Panc1 (cell line): ENCODE measurements around the gene RIN2. TPM values are rescaled to one million over a fixed set of nuclear protein-coding genes. Genes with fewer than 3 reads are reported as not detected.
A peak's percentile ranks its signal among the peaks of the same experiment; 100 is the strongest.

Experiments
- ATAC-seq: fragments of 200-7000 bp; cut with Tn5 transposase; 2 replicates; pipeline ENCODE4 v1.9.1; 2020; ENCODE audit warnings: mild to moderate bottlenecking, moderate library complexity
- BruUV-seq: library from RNA; stranded (reverse); fragments of 400-500 nt; replicated peaks from 2 replicates; lab custom pipeline; 2021; lab: Mats Ljungman, UMichigan
- CTCF ChIA-PET: fragments of 300-600 bp; sonication (Branson Sonifier 250); formaldehyde crosslinking; loops from one replicate; lab custom pipeline; 2022; ENCODE audit warnings: antibody characterized with exemption; lab: Charles Lee
- POLR2A ChIA-PET: fragments of 300-600 bp; sonication (Branson Sonifier 250); formaldehyde crosslinking; loops from one replicate; lab custom pipeline; 2022; ENCODE audit warnings: antibody characterized with exemption; lab: Charles Lee
- DNase-seq: peaks from one replicate; pipeline ENCODE4 v3.0.0-alpha.2; 2010; ENCODE audit warnings: low read depth, low spot score
- H3K27ac ChIP-seq: 2 replicates; pipeline ENCODE4 v1.5.1; 2011; ENCODE audit warnings: mild to moderate bottlenecking, low read length, inconsistent platforms
- H3K27me3 ChIP-seq: fragments of 200-500 bp; sonication (Bioruptor generic); 2 replicates; pipeline ENCODE4 v1.6.0; 2014; ENCODE audit warnings: low read length, inconsistent platforms; ENCODE audit not compliant: control insufficient read depth, insufficient read depth
- H3K36me3 ChIP-seq: fragments of 200-500 bp; sonication (Bioruptor generic); 2 replicates; pipeline ENCODE4 v1.5.1; 2014; ENCODE audit warnings: inconsistent platforms, mild to moderate bottlenecking, low read length, moderate library complexity; ENCODE audit not compliant: control insufficient read depth, insufficient read depth
- H3K4me1 ChIP-seq: 2 replicates; pipeline ENCODE4 v1.5.1; 2011; ENCODE audit warnings: inconsistent platforms, mild to moderate bottlenecking, low read length, moderate library complexity; ENCODE audit not compliant: control insufficient read depth, insufficient read depth
- H3K4me3 ChIP-seq, 2 experiments: 2 replicates each; pipeline ENCODE4 v1.5.1; 2011 to 2012; ENCODE audit warnings: low read depth in 2 of 2, low read length in 2 of 2, mild to moderate bottlenecking in 2 of 2, inconsistent platforms in 1 of 2, moderate library complexity in 1 of 2
- H3K9me3 ChIP-seq: fragments of 200-500 bp; sonication (Bioruptor generic); 2 replicates; pipeline ENCODE4 v1.5.1; 2014; ENCODE audit warnings: low read depth, mild to moderate bottlenecking, inconsistent platforms, low read length, moderate library complexity; ENCODE audit not compliant: control insufficient read depth, insufficient read depth
- POLR2AphosphoS5 ChIP-seq: IDR thresholded peaks from 2 replicates; pipeline ENCODE4 v1.6.1; 2012; ENCODE audit warnings: mild to moderate bottlenecking, low read depth, low read length, moderate library complexity
- SIN3A ChIP-seq: IDR thresholded peaks from 2 replicates; pipeline ENCODE4 v1.6.1; 2012; ENCODE audit warnings: low read depth, mild to moderate bottlenecking, low read length, moderate library complexity, borderline replicate concordance; ENCODE audit not compliant: insufficient read depth
- TCF7L2 ChIP-seq: IDR thresholded peaks from 2 replicates; pipeline ENCODE4 v1.6.1; 2011; ENCODE audit warnings: mild to moderate bottlenecking, low read depth, low read length, inconsistent platforms
- in situ Hi-C: cut with HindIII; loops from 2 replicates; pipeline ENCODE4 v1.10.0; 2016; ENCODE audit warnings: low sequenced_read_pairs, low pct_unique_long_range_greater_than_20kb
- intact Hi-C: fragments of 100-400 bp; cut with micrococcal nuclease; formaldehyde crosslinking; loops from one replicate; pipeline ENCODE4 v1.10.0; 2022; ENCODE audit not compliant: unreplicated experiment
- total RNA-seq: library from RNA; stranded (reverse); gene quantifications from one replicate; pipeline ENCODE4 v1.2.1, GENCODE V29; 2021; ENCODE audit not compliant: unreplicated experiment
- TF ChIP-seq, protein P1 (sequence below), 2 experiments: IDR thresholded peaks; 2 replicates each; pipeline ENCODE4 v1.6.1; 2011 to 2012; ENCODE audit warnings: low read depth in 2 of 2, control low read depth in 1 of 2, low read length in 1 of 2, mild to moderate bottlenecking in 1 of 2, moderate library complexity in 1 of 2; ENCODE audit not compliant: insufficient read depth in 1 of 2
- TF ChIP-seq, protein P2 (sequence below): fragments of 450-650 bp; IDR thresholded peaks from 2 replicates; pipeline ENCODE4 v1.5.1; 2017; ENCODE audit warnings: mild to moderate bottlenecking

Gene RIN2
- total RNA-seq, 1 experiment from 2014 or later, result 25.0 TPM

DNA sequence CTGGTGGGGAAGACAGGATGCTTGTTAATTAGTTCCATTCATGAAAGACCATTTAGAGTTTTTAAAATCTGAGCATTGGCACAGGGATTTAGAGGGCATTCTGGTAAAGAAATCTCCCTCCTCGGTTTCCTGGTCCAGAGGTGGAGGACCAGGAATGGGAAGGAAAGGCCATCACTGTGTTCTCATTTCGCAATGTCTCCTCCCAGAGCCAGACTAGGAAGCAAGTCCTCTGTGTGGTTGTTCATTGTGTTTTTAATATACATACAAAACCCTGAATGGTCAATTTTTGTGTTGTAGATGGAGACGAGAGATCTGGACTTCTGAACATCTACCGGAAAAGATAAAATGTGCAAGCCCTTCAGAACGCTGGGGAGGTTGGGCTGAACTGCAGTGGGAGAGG is 41.3 kb downstream of the RIN2 start:
- in situ Hi-C loops, result no loop called here
- POLR2A ChIA-PET, result no interaction called here

DNA sequence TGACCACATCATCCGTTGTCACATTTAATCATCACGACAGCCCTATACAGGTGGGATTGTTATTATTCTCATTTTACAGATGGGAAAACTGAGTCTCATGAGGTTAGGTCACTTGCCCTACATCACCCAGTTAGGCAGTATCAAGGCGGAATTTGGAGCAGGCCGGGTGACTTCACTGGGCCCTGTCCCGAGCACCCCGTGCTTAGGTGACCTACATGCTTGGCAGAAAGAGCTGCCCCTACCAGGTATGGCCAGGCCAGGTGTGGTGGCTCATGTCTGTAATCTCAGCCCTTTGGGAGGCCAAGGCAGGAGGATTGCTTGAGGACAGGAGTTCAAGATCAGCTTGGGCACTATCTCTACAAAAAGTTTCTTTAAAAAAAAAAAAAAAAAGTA is 44.0 kb downstream of the RIN2 start:
- ChIA-PET CTCF (no interaction called here), POLR2A (no interaction called here)
- H3K27me3 ChIP-seq, result no peaks in the 10 kb centered on the region
- no peak for TF ChIP-seq SIN3A
- H3K36me3 ChIP-seq, result no peaks in the 10 kb centered on the region
- DNase-seq (no peak), ATAC-seq (no peak)
- H3K4me1 ChIP-seq, result peaks cover 4% of the 10 kb centered on the region
- no peaks in the 10 kb centered on the region for H3K9me3 ChIP-seq
- BruUV-seq, result no TSS peak
- H3K27ac ChIP-seq, result 0 out of 2 replicates have a peak overlapping the region, but pooled peaks have one; percentile 6
- in situ Hi-C loops, result no loop called here
- H3K4me3 ChIP-seq, result no peak overlapping the region
- intact Hi-C loops, result loop anchor here (5.0 kb wide), 1 partner anchor 110 kb away; no protein-coding TSS in a partner anchor

More for the DNA sequence above, 41.3 kb downstream of the RIN2 start:
- Histone ChIP-seq H3K27ac (no peak overlapping the region; the same call in 1 of the 2 replicates), H3K36me3 (no peaks in the 10 kb centered on the region), H3K4me3 (no peak overlapping the region), H3K27me3 (no peaks in the 10 kb centered on the region), H3K4me1 (peaks cover 7% of the 10 kb centered on the region; the same call in 1 of the 2 replicates), H3K9me3 (no peaks in the 10 kb centered on the region)
- BruUV-seq, result no TSS peak
- CTCF ChIA-PET, result no interaction called here
- DNase-seq (no peak), ATAC-seq (no peak)
- TF ChIP-seq, protein P1, sequence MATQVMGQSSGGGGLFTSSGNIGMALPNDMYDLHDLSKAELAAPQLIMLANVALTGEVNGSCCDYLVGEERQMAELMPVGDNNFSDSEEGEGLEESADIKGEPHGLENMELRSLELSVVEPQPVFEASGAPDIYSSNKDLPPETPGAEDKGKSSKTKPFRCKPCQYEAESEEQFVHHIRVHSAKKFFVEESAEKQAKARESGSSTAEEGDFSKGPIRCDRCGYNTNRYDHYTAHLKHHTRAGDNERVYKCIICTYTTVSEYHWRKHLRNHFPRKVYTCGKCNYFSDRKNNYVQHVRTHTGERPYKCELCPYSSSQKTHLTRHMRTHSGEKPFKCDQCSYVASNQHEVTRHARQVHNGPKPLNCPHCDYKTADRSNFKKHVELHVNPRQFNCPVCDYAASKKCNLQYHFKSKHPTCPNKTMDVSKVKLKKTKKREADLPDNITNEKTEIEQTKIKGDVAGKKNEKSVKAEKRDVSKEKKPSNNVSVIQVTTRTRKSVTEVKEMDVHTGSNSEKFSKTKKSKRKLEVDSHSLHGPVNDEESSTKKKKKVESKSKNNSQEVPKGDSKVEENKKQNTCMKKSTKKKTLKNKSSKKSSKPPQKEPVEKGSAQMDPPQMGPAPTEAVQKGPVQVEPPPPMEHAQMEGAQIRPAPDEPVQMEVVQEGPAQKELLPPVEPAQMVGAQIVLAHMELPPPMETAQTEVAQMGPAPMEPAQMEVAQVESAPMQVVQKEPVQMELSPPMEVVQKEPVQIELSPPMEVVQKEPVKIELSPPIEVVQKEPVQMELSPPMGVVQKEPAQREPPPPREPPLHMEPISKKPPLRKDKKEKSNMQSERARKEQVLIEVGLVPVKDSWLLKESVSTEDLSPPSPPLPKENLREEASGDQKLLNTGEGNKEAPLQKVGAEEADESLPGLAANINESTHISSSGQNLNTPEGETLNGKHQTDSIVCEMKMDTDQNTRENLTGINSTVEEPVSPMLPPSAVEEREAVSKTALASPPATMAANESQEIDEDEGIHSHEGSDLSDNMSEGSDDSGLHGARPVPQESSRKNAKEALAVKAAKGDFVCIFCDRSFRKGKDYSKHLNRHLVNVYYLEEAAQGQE (IDR thresholded peaks at IDR 0.05; ENCODE audit: insufficient read depth in 1 of 2, low read depth in 2 of 2, low read length in 1 of 2), result no peak
- no peak for TF ChIP-seq TCF7L2
- TF ChIP-seq SIN3A, result no peak
- no peak for TF ChIP-seq POLR2AphosphoS5
- TF ChIP-seq, protein P2, sequence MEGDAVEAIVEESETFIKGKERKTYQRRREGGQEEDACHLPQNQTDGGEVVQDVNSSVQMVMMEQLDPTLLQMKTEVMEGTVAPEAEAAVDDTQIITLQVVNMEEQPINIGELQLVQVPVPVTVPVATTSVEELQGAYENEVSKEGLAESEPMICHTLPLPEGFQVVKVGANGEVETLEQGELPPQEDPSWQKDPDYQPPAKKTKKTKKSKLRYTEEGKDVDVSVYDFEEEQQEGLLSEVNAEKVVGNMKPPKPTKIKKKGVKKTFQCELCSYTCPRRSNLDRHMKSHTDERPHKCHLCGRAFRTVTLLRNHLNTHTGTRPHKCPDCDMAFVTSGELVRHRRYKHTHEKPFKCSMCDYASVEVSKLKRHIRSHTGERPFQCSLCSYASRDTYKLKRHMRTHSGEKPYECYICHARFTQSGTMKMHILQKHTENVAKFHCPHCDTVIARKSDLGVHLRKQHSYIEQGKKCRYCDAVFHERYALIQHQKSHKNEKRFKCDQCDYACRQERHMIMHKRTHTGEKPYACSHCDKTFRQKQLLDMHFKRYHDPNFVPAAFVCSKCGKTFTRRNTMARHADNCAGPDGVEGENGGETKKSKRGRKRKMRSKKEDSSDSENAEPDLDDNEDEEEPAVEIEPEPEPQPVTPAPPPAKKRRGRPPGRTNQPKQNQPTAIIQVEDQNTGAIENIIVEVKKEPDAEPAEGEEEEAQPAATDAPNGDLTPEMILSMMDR, result no peak
- intact Hi-C loops, result no loop called here

DNA sequence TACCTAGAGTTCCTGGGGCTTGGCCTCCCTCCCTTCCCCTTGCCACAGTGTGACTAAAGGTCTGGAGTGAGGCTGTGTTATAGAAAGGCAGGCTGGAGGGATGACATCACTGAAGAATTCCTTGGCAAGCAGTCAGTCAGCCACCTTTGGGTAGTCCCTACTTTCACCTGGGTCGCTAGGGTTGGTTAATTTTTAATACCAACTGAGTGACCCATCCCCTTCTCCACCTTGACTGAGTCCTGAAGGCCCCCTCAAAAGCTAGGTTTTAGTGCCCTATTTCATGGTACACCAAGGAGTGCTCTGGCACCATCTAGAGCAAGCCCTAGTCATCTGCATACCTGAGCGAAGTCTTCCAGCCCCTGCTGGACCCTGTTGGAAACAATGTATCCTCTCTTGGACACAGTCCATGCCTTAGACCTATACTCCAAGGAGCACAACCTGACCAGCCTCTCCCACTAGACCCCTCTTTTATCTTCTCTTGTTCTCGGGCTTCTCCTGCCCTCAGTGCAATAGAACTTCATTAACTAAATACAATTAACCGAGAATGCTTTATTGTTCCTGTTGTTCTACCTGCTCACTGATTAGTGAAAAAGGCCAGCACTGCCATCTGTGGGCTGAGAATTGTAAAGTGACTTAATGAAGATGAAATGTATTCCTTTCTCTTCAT is 44.6 kb downstream of the RIN2 start:
- Histone ChIP-seq H3K27ac (0 out of 2 replicates have a peak overlapping the region, but pooled peaks have one; percentile 6), H3K9me3 (no peaks in the 10 kb centered on the region), H3K4me3 (no peak overlapping the region), H3K27me3 (no peaks in the 10 kb centered on the region), H3K4me1 (peaks cover 9% of the 10 kb centered on the region), H3K36me3 (no peaks in the 10 kb centered on the region)
- in situ Hi-C loops, result no loop called here
- BruUV-seq, result no TSS peak
- no peak for DNase-seq
- CTCF ChIA-PET, result no interaction called here
- TF ChIP-seq, protein P1 (IDR thresholded peaks at IDR 0.05; ENCODE audit: insufficient read depth in 1 of 2, low read depth in 2 of 2, low read length in 1 of 2), result no peak
- TF ChIP-seq, protein P2, result peak; percentile 63
- peak; percentile 92 for ATAC-seq
- intact Hi-C loops, result loop anchor here (5.0 kb wide), 1 partner anchor 110 kb away; no protein-coding TSS in a partner anchor
- POLR2A ChIA-PET, result no interaction called here
